Activated T-helper 1 cell treated with anti-CD3 and anti-CD28 coated beads, Interleukin-12 subunit alpha, Interleukin-12 subunit beta, Interleukin-2, Interleukin-4 antibody, amounts not matched to agents 30 ng/mL and 10 ng/mL and 1 ng/mL, durations not matched to agents 14 hours and 24 hours and 36 hours (primary cell): ENCODE data around the gene TSEN54. TPM values are rescaled to one million over a fixed set of nuclear protein-coding genes. Genes with fewer than 3 reads are reported as not detected.

Experiments used
- DNase-seq: peaks from one replicate; pipeline ENCODE4 v3.0.0; 2021; ENCODE audit warnings: low spot score
- H3K27ac Mint-ChIP-seq: one replicate; pipeline ENCODE4 v1.8.0; 2021; ENCODE audit warnings: mild to moderate bottlenecking, mixed read lengths
- H3K27me3 Mint-ChIP-seq: one replicate; pipeline ENCODE4 v1.8.0; 2022; ENCODE audit warnings: mild to moderate bottlenecking, moderate library complexity, mixed read lengths; ENCODE audit not compliant: insufficient read depth
- H3K36me3 Mint-ChIP-seq: one replicate; pipeline ENCODE4 v1.8.0; 2021; ENCODE audit warnings: low read depth, mixed read lengths
- H3K4me1 Mint-ChIP-seq: one replicate; pipeline ENCODE4 v1.8.0; 2021; ENCODE audit warnings: low read depth, mixed read lengths
- H3K4me3 Mint-ChIP-seq: one replicate; pipeline ENCODE4 v1.8.0; 2021; ENCODE audit warnings: mild to moderate bottlenecking, moderate library complexity, mixed read lengths
- H3K9me3 Mint-ChIP-seq: one replicate; pipeline ENCODE4 v1.8.0; 2021; ENCODE audit warnings: mixed read lengths
- intact Hi-C: fragments of 100-400 bp; cut with micrococcal nuclease; formaldehyde crosslinking; loops from one replicate; pipeline ENCODE4 v1.15.1; 2024
- total RNA-seq: library from RNA; stranded (reverse); gene quantifications from 2 replicates; pipeline ENCODE4 v1.2.3, GENCODE V29; 2022

The TSEN54 gene
- total RNA-seq, 1 donor from 2014 or later, result 65.9 TPM

DNA sequence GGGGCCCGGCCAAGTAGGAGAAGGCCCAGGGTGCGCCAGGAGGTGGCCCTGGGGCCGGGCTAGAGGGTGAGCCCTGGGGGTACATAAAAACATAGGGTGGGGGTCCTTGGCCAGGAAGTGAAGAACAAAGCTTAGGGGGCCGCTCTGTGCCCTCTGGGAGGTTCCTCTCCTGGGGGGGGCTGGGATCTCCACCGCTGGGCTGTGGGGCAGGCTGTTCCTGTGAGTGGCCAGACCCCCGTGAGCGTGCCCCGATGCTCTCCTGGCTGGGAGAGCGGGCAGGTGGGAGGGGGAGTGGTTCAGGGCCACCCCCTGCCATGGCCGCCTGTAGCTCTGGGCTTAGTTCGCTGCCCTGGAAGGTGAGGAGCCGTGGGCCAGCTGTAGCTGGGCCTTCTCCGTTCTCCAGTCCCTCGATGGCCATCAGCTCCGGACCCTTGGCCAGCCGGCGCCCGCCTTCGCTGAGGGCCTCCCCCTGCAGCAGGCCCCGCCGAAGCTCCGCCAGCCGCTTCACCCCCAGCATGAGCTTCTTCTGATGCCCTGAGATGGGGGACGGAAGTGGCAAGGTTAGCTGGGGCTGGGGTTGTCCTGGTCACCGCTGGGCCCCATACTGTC, 13.5 kb upstream of the TSEN54 start:
- intact Hi-C loops, result no loop called here
- no peak for DNase-seq
- Mint-ChIP-seq H3K9me3 (no peaks in the 10 kb centered on the region), H3K36me3 (no peaks in the 10 kb centered on the region), H3K4me1 (no peaks in the 10 kb centered on the region), H3K27me3 (no peaks in the 10 kb centered on the region), H3K27ac (no peak overlapping the region), H3K4me3 (no peak overlapping the region)

DNA sequence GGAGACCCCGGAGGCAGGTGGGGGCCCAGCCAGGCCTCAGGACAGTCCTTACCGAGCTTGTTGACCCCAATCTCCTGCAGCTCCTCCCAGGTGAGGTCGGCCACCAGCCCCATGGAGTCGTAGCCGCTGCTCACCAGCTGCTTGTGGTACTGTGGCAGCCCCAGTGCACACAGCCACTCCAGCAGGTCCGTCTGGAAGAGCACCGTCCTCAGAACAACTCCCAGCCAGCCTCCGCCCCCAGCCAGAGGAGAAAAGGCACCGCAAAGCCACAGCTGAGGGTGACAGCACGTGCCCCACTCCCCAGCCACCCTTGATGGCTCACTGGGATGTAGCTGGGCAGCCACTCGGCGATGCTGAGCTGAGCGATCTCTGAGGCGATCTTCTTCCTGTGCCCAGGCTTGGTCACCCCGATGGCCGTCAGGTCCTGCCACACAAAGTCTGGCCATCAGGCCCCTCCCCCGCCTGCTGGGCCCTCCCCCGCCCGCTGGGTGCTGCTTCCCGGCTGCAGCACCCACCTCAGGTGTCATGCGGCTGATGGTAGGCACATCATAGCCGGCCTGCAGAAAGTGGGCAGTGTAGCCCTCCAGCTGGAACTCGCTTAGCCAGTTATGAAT, 12.9 kb upstream of the TSEN54 start:
- H3K4me3 Mint-ChIP-seq, result no peak overlapping the region
- no peak for DNase-seq
- H3K4me1 Mint-ChIP-seq, result no peaks in the 10 kb centered on the region
- H3K27me3 Mint-ChIP-seq, result no peaks in the 10 kb centered on the region
- H3K36me3 Mint-ChIP-seq, result no peaks in the 10 kb centered on the region
- intact Hi-C loops, result no loop called here
- H3K9me3 Mint-ChIP-seq, result no peaks in the 10 kb centered on the region
- no peak overlapping the region for H3K27ac Mint-ChIP-seq

DNA sequence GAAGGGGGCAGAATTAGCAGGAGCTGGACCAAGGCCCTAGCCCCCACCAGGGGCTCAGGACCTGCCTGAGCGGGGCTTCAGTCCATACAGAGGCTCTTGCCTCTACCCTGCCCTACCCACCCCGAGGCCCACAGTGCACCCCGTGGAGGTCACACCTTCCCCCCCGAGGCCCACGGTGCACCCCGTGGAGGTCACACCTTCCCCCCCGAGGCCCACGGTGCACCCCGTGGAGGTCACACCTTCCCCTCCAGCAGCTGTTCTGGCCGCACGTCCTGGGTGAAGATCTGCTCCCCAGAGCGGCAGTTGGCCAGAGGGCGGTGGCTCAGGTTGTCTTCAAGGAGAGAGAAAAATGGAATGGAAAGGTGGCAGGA, 12.4 kb upstream of the TSEN54 start:
- DNase-seq, result no peak
- Mint-ChIP-seq H3K9me3 (no peaks in the 10 kb centered on the region), H3K4me1 (no peaks in the 10 kb centered on the region), H3K27ac (no peak overlapping the region), H3K36me3 (no peaks in the 10 kb centered on the region), H3K4me3 (no peak overlapping the region), H3K27me3 (no peaks in the 10 kb centered on the region)
- intact Hi-C loops, result no loop called here

DNA sequence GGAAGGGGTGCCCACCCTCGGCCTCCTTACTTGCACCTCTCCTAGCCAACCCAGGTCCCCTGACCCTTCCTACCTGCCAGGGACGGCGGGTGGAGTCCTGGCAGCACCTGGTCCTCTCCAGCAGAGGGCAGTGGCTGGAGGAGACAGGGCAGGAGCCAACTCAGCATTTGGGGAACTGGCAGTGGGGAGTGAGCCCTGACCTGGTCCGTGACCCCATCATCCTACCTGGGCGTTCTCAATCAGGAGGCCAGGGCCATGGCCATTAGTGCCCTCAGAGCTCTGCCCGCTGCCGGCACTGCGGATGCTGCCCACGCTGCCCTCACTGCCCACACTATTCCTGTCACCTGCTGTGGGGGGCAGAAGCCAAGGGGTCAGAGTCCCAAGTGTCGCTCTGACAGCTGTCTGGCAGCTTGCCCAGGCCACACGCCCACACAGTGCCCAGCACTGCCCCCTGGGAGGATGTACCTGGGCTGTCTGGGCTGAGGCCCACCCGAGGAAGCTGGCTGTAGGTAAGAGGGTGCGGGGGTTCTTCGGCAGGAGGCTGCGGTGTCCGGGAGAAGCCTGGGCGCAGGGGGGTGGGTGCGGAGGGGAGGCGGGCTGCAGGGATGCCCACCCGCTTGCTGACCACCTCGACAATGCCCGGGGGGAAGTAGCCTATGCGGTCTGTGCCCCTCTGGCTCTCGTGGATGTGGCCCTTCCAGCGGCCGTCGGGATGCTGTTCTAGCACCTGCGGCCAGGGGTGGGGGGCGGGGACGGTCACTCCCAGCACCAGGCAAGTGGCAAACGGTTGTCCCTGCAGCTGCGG, 11.8 kb upstream of the TSEN54 start:
- Mint-ChIP-seq H3K27ac (no peak overlapping the region), H3K27me3 (peaks cover 2% of the 10 kb centered on the region), H3K4me1 (no peaks in the 10 kb centered on the region), H3K4me3 (no peak overlapping the region), H3K36me3 (no peaks in the 10 kb centered on the region), H3K9me3 (no peaks in the 10 kb centered on the region)
- DNase-seq, result peak; percentile 19
- intact Hi-C loops, result no loop called here

DNA sequence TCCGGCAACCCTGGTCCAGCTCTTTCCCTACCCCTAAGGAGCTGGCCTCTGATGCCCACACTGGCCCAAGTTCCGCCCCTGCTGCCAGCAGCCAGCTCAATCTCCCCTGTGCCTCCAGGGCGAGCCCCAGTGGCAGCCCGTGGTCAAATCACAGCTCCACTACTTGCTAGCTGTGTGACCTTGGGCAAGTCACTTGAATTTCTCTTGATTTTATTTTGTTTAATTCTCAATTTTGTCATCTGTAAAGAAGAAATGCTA, 11.2 kb upstream of the TSEN54 start:
- DNase-seq, result no peak
- Mint-ChIP-seq H3K27ac (no peak overlapping the region), H3K4me1 (no peaks in the 10 kb centered on the region), H3K9me3 (no peaks in the 10 kb centered on the region), H3K36me3 (no peaks in the 10 kb centered on the region), H3K4me3 (no peak overlapping the region), H3K27me3 (peaks cover 4% of the 10 kb centered on the region)
- intact Hi-C loops, result no loop called here

DNA sequence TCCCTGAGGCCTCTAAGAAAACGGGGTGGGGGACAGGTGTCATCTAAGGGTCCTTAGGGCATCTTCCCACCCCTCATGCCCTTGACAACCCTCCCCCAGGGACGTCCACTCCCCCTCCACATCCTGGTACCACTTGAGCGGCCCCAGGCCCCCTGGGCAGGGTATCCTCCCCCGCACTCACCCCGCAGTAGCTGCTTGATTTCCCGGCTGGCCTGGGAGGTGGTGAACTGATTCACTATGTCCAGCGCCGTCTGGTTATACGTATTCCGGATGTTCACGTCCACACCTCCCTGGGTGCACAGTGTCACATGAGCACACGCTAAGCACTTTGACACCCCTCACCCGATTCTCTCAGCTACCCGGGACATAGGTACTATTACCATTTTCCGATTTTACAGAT, 10.7 kb upstream of the TSEN54 start:
- intact Hi-C loops, result no loop called here
- DNase-seq, result no peak
- Mint-ChIP-seq H3K27me3 (peaks cover 4% of the 10 kb centered on the region), H3K4me1 (no peaks in the 10 kb centered on the region), H3K36me3 (no peaks in the 10 kb centered on the region), H3K9me3 (no peaks in the 10 kb centered on the region), H3K4me3 (no peak overlapping the region), H3K27ac (no peak overlapping the region)

DNA sequence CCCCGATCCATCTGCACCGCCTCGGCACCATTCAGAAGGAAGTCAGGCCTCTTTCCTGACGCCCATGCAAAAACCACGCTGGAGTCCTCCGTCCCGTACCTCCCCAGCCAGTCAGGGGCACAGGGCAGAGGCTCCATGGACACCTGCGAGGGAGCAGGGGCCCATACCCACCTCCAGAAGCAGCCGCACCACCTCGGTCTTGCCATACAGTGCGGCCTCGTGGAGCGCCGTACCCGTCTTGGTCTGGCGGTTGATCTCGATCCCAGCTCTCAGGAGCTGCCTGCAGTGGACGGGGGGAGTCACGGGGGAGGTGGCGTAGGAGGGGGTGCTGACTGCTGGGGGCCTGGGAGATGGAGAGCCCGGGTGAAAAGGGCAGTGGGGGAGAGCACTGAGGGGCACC, 10.2 kb upstream of the TSEN54 start:
- no peaks in the 10 kb centered on the region for H3K4me1 Mint-ChIP-seq
- H3K27me3 Mint-ChIP-seq, result peaks cover 5% of the 10 kb centered on the region
- no peaks in the 10 kb centered on the region for H3K9me3 Mint-ChIP-seq
- no peak overlapping the region for H3K27ac Mint-ChIP-seq
- no peak for DNase-seq
- intact Hi-C loops, result no loop called here
- no peak overlapping the region for H3K4me3 Mint-ChIP-seq
- no peaks in the 10 kb centered on the region for H3K36me3 Mint-ChIP-seq

DNA sequence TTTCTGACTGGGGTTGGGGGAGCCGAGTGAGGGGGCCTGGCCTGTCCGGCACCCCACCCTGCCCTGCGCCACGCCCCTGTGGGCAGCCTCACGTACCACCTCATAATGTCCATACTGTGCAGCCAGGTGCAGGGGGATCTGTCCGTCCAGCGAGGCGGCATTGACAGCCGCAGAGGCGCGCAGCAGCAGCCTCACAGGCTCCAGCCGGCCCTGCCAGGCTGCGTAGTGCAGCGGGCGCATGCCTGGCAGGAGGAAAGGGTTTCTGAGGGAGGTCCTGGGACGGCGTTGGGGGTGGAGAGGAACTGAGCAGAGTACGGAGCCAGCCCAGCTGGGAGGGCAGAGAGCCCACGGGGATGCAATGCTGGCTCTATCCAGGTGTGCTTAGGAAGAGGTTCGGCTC, 9.4 kb upstream of the TSEN54 start:
- intact Hi-C loops, result no loop called here
- no peak for DNase-seq
- Mint-ChIP-seq H3K27ac (no peak overlapping the region), H3K36me3 (no peaks in the 10 kb centered on the region), H3K4me1 (no peaks in the 10 kb centered on the region), H3K27me3 (peaks cover 9% of the 10 kb centered on the region), H3K4me3 (no peak overlapping the region), H3K9me3 (no peaks in the 10 kb centered on the region)

DNA sequence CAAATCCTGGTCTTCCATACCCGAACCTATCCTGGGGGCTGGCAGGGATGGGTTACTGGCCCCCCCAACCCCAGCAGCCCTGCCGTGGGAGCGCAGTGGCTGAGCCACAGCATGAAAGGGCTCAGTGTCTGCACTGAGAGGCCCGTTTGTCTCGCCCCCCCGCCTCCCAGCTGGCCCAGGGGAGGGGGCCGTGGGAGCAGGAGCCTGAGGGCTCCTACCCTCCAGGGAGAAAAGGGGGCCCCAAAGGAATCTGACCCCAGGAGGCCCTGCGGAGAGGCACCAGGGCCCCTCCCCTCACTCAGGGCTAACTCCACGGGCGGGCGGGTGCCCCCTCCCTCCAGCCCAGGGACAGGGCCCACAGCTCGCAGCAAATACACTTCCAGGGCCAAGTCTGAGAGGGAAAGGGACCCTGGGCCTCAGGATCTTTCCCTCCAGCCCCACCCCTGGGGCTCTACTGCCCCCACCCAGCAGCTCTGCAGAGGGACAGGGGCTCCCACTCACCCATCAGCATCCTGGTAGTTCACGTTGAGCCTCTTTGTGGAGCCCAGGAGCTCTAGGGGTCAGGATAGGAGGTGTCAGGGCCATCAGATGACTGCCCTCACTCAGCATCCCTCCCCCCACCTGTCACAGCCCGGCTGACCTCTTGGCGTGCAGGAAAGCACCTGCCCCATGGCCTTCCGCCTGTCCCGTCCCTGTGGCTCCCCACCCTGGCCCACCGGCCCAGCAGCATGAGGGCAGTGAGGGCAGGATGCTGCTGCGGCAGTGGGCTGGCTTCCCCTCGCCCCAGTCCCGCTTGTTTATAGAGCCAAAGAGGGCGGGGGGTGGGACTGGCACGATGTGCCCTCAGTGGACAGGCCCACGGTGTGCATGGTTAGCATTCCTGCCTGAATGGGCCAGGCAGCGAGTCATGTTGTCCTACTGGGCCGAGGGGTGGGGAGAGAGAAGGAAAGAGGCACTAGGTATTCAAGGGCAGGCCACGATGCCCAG, 8.3 kb upstream of the TSEN54 start:
- DNase-seq, result no peak
- Mint-ChIP-seq H3K36me3 (no peaks in the 10 kb centered on the region), H3K9me3 (no peaks in the 10 kb centered on the region), H3K4me3 (no peak overlapping the region), H3K27me3 (peaks cover 17% of the 10 kb centered on the region), H3K27ac (no peak overlapping the region), H3K4me1 (no peaks in the 10 kb centered on the region)
- intact Hi-C loops, result no loop called here

DNA sequence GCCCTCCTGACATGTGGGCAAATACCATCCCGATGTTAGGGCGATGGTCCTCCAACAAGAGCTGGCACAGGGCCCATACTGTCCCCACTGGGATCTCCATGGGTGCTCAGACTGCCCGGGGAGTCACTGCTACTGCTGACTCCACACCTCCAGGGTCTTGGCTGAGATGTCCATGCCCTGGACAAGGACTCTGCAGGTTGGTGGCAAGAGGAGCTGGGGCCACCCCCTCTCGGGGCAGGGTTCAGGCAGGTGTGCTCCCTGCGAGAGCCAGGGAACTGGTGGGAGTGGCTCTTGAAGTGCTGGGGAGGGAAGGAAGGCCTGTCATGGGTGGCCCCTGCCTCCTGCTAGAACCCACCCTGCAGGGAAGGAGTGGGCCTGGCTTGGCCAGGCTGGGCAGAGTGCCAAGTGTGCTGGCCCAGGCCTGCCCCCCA, 7.4 kb upstream of the TSEN54 start:
- peaks cover 21% of the 10 kb centered on the region for H3K27me3 Mint-ChIP-seq
- DNase-seq, result no peak
- H3K4me1 Mint-ChIP-seq, result no peaks in the 10 kb centered on the region
- no peak overlapping the region for H3K27ac Mint-ChIP-seq
- no peaks in the 10 kb centered on the region for H3K36me3 Mint-ChIP-seq
- intact Hi-C loops, result no loop called here
- H3K4me3 Mint-ChIP-seq, result no peak overlapping the region
- H3K9me3 Mint-ChIP-seq, result no peaks in the 10 kb centered on the region

DNA sequence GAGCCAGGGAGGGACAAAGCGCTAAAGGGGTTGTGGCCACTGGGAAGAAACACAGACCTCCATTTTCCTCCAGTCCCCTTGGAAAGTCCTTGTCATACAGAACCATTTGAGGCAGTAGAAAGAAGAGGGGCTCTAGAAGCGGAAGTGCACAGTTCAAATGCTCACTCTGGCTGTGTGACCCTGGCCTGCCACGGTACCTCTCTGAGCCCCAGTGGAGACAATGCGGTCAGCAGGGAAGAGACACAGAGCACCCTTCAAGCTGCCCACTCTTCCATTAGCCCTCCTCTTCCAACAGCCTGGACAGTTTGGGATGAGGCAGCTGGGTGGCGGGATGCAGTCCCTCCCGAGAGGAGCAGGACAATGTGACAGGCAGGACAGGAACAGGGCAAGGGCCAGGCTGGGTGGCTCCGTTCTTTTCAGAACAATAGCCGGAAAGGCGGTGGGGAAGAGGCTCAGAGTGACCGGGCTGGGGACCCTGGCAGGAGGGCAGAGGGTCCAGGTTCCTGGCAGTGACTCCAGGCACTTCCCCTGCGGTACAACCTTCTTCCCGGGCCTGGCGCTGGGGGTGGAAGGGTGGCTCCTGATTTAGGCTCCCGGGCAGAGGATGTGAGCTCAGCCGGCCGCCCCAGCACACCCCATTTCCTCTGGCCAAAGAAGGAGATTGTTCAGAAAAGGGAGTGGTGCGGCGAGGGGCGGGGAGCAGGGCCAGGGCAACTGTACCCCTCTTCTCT, 6.6 kb upstream of the TSEN54 start:
- Mint-ChIP-seq H3K27me3 (peaks cover 21% of the 10 kb centered on the region), H3K27ac (no peak overlapping the region), H3K36me3 (no peaks in the 10 kb centered on the region), H3K4me3 (no peak overlapping the region), H3K9me3 (no peaks in the 10 kb centered on the region), H3K4me1 (no peaks in the 10 kb centered on the region)
- DNase-seq, result no peak
- intact Hi-C loops, result no loop called here

DNA sequence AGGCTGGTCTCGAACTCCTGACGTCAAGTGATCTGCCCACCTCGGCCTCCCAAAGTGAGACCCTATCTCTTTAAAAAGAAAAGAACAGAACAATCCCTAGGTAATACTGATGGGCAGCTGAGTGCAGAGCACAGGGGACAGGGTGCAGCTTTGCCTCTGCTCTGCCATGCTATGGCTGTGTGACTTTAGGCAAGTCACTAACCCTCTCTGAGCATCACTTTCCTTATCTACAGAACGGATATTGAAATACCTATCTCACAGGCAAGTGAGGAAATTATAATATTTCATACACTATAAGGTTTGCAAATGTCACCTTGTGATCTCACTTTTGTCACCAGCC, 5.1 kb upstream of the TSEN54 start:
- H3K36me3 Mint-ChIP-seq, result no peaks in the 10 kb centered on the region
- intact Hi-C loops, result no loop called here

More for the DNA sequence above, 5.1 kb upstream of the TSEN54 start:
- Mint-ChIP-seq H3K27ac (no peak overlapping the region), H3K4me1 (no peaks in the 10 kb centered on the region), H3K27me3 (peaks cover 21% of the 10 kb centered on the region), H3K4me3 (no peak overlapping the region), H3K9me3 (no peaks in the 10 kb centered on the region)
- DNase-seq, result no peak
